Measurements from ENCODE around the gene PLEKHA3.

Gene PLEKHA3

DNA sequence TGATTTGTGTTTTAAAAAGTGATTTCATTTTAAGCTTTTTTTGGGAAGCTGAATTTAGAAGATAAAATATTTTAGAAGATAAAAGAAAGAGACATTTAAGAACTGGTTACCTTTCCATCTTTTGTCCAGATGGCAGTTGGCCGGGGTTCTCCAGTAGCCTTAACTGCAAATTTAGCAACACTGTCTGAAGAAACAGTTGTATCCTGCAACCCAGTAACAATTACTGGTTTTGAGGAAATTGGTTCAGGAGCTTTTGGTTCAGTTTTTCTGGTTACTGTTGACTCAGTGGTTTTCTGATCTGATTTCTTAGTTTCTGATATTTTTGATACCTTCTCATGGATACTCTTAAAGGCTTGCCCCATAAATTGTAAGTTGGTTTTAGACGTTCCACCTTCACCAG lies 49.9 kb downstream of the PLEKHA3 start:
- TF ChIP-seq, protein P1, sequence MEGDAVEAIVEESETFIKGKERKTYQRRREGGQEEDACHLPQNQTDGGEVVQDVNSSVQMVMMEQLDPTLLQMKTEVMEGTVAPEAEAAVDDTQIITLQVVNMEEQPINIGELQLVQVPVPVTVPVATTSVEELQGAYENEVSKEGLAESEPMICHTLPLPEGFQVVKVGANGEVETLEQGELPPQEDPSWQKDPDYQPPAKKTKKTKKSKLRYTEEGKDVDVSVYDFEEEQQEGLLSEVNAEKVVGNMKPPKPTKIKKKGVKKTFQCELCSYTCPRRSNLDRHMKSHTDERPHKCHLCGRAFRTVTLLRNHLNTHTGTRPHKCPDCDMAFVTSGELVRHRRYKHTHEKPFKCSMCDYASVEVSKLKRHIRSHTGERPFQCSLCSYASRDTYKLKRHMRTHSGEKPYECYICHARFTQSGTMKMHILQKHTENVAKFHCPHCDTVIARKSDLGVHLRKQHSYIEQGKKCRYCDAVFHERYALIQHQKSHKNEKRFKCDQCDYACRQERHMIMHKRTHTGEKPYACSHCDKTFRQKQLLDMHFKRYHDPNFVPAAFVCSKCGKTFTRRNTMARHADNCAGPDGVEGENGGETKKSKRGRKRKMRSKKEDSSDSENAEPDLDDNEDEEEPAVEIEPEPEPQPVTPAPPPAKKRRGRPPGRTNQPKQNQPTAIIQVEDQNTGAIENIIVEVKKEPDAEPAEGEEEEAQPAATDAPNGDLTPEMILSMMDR (conservative IDR thresholded peaks at IDR 0.05; ENCODE audit: low read length) = no peak
- DNase-seq (ENCODE audit: low read depth) = no peak
- no peak overlapping the region for H3K4me3 ChIP-seq (ENCODE audit: low read length)

GRCh38 chr2:178530625-178531142 lies 50.4 kb downstream of the PLEKHA3 start:
- H3K4me3 ChIP-seq (ENCODE audit: low read length) = no peak overlapping the region
- DNase-seq (ENCODE audit: low read depth) = no peak
- TF ChIP-seq, protein P1 (conservative IDR thresholded peaks at IDR 0.05; ENCODE audit: low read length) = no peak

DNA sequence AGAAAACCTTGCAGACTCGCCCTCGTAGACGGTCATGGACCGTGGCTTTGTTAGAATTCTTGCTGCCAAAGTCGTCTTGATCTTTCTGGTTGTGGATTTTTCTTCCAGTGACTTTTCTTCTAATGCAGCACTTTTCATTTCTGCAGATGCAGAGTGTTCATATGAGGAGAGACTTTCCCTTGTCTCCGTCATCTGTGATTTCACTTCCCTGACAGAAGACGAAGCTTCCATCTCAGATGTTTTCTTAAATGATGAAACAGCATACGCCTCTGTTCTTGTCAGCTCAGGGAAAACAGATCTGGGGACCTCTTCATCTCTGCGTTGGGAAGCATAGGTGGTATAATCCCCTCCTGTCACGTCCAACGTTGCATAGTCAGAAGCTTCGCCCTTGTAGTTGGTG lies 50.9 kb downstream of the PLEKHA3 start:
- no peak overlapping the region for H3K4me3 ChIP-seq (ENCODE audit: low read length)
- TF ChIP-seq, protein P1 (conservative IDR thresholded peaks at IDR 0.05; ENCODE audit: low read length) = no peak
- no peak for DNase-seq (ENCODE audit: low read depth)

DNA sequence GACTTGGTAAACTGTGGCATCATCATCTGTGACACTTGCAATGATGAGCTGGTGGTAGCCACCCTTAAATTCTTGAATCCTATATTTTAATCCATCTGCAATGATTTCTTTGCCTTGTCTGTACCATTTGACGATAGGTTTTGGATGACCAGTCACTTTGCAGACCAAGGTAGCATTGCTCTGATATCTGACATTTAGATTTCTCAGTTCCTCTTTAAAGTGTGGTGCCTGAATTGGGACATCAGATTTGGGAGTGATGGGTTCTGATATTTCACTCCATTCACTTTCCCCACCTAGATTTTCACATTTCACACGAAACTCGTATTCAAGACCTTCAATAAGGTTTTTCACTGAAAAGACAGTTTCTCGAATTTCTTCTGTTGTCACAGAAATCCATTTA lies 55.8 kb downstream of the PLEKHA3 start:
- DNase-seq (ENCODE audit: low read depth) = no peak
- TF ChIP-seq, protein P1 (conservative IDR thresholded peaks at IDR 0.05; ENCODE audit: low read length) = no peak
- no peak overlapping the region for H3K4me3 ChIP-seq (ENCODE audit: low read length)

DNA sequence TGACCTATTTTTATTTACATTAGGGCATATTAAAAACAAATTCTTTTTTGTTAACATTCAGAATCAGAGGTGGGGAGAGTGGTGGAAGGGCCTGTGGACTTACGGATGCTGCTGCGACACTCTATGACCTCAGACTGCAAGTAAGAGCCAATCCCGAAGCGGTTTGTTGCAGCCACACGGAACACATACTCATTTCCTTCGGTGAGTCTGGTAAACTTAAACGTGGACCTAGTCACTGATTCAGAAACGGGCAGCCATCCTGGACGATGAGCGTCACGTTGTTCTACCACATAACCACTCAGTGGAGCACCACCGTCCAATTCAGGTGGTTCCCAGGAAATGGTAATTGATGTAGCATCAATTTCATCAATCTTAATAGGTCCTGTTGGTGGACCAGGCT lies 61.9 kb downstream of the PLEKHA3 start:
- DNase-seq (ENCODE audit: low read depth) = no peak
- TF ChIP-seq, protein P1 (conservative IDR thresholded peaks at IDR 0.05; ENCODE audit: low read length) = no peak
- H3K4me3 ChIP-seq (ENCODE audit: low read length) = no peak overlapping the region

GRCh38 chr2:178542569-178542968 lies 62.3 kb downstream of the PLEKHA3 start:
- TF ChIP-seq, protein P1 (conservative IDR thresholded peaks at IDR 0.05; ENCODE audit: low read length) = no peak
- H3K4me3 ChIP-seq (ENCODE audit: low read length) = no peak overlapping the region
- no peak for DNase-seq (ENCODE audit: low read depth)

GRCh38 chr2:178550352-178550751 lies 70.1 kb downstream of the PLEKHA3 start:
- no peak overlapping the region for H3K4me3 ChIP-seq (ENCODE audit: low read length)
- TF ChIP-seq, protein P1 (conservative IDR thresholded peaks at IDR 0.05; ENCODE audit: low read length) = no peak
- no peak for DNase-seq (ENCODE audit: low read depth)
